ENCODE results near the gene GMPR2.
"Not testable (repeated sequence)": the region's sequence is repeated elsewhere in the genome, so short reads cannot be mapped to it uniquely, and the experiment has no call there.

The GMPR2 gene

DNA sequence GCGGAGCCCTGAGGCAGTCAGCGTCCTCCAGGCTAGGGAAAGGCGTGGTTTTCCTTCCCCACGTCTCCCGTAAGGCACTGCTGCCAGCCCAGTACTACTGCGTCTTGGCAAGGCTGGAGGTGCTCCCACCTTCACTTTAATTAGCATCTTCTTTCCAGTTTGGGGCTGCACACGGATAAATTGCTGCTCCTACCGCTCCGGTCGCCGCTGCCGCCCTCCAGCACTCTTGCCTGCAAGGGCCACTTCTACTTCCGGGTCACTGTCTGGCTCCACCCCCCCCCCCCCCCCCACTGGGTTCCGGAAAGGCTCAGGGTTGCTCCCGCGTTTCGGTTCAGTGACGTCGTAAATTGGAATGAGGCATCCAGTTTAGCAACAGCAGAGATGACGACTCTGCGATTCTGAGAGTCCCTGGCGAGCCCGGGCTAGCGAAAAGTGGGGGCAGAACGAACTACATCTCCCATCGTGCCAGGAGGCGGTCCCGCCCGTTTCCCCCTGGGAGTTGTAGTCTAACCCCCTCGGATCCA, 546 bp upstream of the GMPR2 start, which contains the start of gene NEDD8:
NEDD8 (minus strand) TSS at position 247 of the 524 bp plus-strand sequence; CDS start at position 147, 100 bp downstream.
- ATAC-seq = peak; percentile 95

DNA sequence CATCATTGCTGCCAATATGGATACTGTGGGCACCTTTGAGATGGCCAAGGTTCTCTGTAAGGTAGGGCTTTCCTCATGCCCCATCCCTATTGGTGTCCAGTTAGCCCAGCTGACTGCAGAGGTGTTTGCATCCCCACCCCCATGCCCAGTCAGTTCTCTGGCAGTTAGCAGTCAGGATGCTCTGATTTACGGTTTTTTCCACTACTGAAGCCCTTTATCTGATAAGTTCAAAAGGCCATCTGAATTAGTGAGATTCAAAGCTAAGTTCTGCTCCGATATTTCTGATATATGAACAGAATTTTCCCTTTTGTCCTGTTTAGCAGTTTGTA, 773 bp downstream of the GMPR2 start:
- no peak for ATAC-seq

GRCh38 chr14:24234095-24235005, 1.6 kb downstream of the GMPR2 start:
- no peak for ATAC-seq

- ATAC-seq = no peak
Observed at GRCh38 chr14:24235804-24236688, 3.3 kb downstream of the GMPR2 start.

DNA sequence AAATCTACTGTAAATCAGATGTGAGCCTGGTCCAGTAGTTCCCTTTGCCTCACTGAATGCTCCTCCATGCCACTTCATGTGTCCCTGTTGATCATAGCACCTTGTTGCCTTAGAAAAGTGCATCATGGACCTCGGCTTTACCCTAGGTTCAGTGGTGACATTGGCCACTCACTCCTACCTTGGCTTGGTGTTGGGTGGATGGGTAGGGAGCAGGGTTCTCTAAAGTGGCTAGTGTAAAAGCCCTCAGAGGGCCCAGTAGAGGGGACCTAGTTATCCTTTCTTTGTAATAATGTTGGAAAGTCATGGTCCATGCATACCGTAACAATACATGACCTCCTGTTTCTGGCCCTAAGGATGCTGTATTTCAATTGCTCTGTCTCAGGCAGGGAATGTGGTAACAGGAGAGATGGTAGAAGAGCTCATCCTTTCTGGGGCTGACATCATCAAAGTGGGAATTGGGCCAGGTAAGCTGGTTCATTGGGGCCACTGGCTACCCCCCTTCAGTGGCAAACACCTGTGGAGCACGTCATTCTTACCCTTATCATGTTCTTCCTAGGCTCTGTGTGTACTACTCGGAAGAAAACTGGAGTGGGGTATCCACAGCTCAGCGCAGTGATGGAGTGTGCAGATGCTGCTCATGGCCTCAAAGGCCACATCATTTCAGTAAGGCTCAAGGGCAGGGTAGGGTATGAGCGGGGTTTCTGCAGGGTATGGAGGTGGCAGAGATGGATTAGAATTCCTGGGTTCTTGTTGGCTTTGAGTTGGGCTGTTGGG, 4.1 kb downstream of the GMPR2 start:
- ATAC-seq = no peak

DNA sequence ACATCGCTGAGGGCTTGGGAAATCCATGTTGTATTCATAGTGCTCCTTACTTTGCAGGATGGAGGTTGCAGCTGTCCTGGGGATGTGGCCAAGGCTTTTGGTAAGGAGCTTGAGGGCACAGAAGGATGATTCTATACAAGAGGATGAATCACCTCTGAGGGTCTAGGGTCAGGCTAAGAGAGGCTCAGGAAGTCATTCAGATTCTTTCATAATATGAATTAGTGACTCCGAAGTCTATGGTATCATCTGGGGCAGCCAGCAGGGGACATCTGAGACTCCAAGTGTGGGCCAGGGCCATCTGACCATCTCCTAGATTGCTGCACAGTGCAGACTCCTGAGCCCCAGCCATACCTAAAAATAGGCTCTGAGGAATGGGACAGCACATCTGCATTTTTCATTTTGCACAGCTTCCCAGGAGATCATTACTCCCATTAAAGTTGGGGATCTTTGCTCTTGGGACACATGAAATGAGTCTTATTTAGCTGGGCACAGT, 4.8 kb downstream of the GMPR2 start:
- no peak for ATAC-seq

GRCh38 chr14:24238123-24238522, 5.4 kb downstream of the GMPR2 start:
- no peak for ATAC-seq

DNA sequence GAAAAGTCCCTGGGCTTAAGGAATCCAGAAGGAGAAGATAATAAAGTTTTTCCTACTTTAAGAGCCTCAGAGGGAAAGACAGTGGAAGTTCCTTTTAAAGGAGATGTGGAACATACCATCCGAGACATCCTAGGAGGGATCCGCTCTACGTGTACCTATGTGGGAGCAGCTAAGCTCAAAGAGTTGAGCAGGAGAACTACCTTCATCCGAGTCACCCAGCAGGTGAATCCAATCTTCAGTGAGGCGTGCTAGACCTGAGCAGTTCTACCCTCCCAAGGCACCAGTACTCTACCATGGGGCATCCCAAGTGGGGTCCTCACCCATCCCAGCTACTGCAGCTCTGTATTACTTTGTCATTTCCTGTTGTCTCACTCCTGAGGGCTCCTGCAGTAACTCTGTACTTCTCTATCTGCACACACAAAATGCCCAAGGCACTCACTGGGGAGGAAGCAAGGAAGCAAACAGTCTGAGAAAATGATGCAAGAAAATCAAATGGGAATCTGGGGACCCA, 5.9 kb downstream of the GMPR2 start:
- ATAC-seq = no peak

DNA sequence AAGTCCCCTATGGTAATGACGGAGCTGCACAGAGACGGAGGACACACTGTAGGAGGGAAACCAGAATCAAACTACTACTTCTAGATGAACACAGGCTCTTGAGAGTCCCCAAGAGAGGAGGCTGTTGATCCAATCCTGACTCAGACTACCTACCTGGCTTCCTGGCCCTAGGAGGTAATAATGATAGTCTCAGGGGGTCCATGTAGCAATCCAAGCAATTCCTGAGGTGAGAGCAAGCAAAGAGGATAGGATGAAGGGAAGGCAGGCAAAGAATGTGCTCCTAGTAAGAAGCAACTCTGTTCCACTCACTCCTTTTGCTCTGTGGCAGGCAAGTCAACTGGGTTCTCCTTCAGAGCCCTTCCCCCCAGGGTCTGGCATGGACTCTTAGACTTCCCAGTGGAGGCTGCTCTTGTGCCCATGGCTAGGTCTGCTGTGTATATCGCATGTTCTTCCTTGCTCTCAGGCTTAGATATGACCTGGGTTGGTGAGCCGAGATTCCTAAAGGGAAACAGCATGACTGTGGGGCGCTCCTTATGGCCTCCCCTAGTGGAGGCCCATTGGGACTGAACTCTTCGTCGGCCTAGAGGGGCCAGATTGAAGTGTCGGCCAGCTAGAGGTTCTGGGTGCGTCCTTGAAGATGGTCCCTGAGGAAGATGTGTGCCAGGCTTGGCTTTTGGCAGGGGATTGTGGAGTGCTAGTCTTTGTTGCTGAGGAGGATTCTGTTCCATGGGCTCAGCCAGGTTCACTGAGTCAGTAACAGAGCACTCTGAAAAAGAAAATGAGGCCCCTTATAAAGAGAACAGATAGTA, 7.6 kb downstream of the GMPR2 start:
- no peak for ATAC-seq

DNA sequence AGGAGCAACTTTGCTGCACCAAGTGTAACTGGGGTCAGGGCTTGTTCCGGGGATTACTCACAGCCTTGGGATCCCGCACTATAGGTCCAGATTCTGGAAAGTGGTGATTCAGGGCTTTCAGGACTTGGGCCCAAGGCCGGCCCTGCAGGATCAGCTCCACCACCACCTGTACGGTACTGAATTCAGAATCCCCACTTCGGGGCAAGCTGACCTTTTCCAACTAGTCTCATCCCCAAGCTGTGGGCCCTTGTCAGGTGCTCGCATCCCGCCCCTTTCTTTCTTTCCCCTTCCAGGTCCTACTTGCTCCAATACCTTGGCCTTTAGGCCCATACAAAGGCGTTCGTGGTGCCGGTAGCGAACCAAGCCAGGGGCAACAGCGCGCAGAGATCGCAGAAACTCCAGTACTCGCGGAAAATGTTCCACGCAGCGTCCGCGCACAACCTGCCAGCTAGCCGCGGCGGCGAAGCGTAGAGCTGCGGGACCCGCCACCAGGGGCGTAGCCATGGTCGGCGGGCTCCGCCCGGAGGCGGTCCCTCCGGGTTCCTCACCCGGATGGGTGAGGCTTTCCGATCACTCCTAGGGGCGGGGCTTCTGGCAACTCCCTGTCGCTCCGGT, 9.2 kb downstream of the GMPR2 start:
- peak; percentile 79 to 84 for ATAC-seq

DNA sequence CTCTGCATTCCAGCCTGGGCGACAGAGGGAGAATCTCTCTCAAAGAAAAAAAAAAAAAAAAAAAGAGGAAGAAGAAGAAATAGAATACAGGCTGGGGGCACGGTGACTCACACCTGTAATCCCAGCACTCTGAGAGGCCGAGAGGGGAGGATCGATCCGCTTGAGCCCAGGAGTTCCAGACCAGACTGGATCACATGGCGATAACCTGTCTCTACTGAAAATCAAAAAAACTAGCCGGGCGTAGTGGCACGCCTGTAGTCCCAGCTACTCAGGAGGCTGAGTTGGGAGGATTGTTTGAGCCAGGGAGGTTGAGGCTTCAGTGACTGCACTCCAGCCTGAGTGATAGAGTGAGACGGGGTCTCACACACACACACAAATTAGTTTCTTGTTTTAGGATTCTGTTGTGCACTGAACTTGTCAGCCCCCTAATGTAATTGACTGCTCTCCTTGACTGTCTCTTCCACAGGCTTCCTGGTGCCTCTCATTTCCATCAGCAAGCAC, 10.7 kb downstream of the GMPR2 start:
- ATAC-seq = no peak

DNA sequence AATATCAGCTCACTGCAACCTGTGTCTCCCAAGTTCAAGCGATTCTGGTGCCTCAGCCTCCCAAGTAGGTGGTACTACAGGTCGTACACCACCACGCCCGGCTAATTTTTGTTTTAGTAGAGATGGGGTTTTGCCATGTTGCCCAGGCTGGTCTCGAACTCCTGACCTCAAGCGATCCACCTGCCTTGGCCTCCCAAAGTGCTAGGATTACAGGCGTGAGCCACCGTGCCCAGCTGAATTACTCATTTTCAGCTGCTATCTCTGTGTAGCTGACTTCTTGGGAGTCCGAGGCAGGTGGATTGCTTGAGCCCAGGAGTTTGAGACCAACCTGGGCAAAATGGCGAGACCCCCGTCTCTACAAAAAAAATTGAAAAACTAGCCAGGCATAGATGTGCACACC, 12.6 kb downstream of the GMPR2 start:
- ATAC-seq = not testable (repeated sequence)

- peak; percentile 10 to 25 for ATAC-seq
Observed at GRCh38 chr14:24246765-24247212, 14.1 kb downstream of the GMPR2 start.

GRCh38 chr14:24247422-24247821, 14.7 kb downstream of the GMPR2 start:
- no peak for ATAC-seq

DNA sequence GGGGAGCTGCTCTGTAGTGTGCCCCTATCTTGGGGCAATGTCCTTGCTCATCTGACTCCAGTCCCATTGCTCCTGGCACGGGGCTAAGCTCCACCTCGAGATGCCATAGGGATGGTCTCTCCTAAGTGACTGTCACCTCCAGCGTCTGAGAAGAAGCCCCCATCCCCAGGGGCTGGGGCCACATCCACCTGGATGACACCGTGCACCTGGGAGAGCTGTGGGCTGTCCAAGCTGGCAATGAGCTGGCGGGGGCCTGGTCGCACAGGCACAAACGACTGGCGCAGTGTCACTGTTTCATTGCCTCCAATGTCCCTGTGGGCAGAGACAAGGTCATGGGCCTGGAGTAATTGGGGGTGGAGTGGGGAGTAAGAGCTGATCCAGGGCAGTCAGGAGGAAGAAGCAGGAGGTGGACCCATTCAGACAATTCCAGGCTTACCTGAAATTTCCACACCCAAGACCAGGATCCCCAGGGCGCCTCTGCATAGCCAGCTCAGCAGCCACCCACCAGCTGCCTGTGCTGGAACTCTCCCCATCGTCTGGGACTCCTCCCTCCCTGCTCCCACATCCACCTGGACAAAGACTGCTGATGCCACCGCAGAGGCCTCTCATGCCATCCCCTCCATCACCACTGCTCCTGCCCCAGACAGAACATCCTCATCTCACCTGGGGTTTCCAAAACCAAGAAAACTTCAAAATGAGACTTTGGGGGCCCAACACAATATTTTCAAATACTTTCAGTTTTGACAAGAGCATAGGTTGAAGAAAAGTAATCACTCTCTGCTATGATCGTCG, 16.7 kb downstream of the GMPR2 start:
- ATAC-seq = no peak

- ATAC-seq = no peak
Observed at GRCh38 chr14:24250354-24250753, 17.6 kb downstream of the GMPR2 start.

DNA sequence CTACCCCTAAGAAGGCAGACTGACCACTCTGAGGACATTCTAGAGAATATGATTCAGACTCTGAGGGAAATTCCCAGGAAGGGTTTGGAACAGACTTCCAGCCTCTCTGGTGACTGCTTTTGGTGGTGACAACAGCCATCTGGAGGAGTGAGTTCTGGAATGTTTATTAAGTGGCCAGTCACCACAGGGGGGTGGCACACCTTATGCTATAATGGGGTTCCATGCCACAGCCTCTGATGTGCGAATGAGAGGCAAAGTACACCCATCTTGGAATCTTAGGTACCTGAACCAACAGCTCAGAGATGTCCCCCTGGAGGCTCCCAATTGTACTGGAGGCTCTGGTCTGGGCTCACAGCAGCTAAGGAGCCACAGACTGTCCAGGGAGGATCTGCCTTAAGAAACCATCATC, 19.2 kb downstream of the GMPR2 start:
- no peak for ATAC-seq

GRCh38 chr14:24252289-24253124, 19.8 kb downstream of the GMPR2 start:
- ATAC-seq = no peak

- ATAC-seq = no peak
Observed at GRCh38 chr14:24253936-24254335, 21.2 kb downstream of the GMPR2 start.
